K562 (cell line): ENCODE data around the gene ZNF213. TPM values are rescaled to one million over a fixed set of nuclear protein-coding genes. Genes with fewer than 3 reads are reported as not detected.
A peak's percentile ranks its signal among the peaks of the same experiment; 100 is the strongest.

Experiments used
- CXXC5 ChIP-seq: fragments of 250-450 bp; sonication (Bioruptor Pico); IDR thresholded peaks from 2 replicates; pipeline ENCODE4 v1.8.0; 2022; ENCODE audit warnings: inconsistent platforms, mild to moderate bottlenecking, moderate library complexity
- E2F8 ChIP-seq: fragments of 450-650 bp; IDR thresholded peaks from 2 replicates; pipeline ENCODE4 v1.7.1; 2018; ENCODE audit warnings: mild to moderate bottlenecking, low read depth; ENCODE audit not compliant: partially characterized antibody
- ELF2 ChIP-seq: fragments of 250-450 bp; sonication (Bioruptor Pico); IDR thresholded peaks from 2 replicates; pipeline ENCODE4 v1.5.0; 2021; ENCODE audit warnings: mild to moderate bottlenecking
- EP400 ChIP-seq: fragments of 450-650 bp; IDR thresholded peaks from 2 replicates; pipeline ENCODE4 v1.6.1; 2017; ENCODE audit warnings: antibody characterized with exemption, mild to moderate bottlenecking, moderate library complexity
- HNRNPL ChIP-seq: fragments of 200-400 bp; formaldehyde crosslinking; IDR thresholded peaks from 2 replicates; pipeline ENCODE4 v1.6.1; 2017; ENCODE audit warnings: low read depth, mild to moderate bottlenecking, low read length
- MED1 ChIP-seq: sonication (generic); formaldehyde crosslinking; IDR thresholded peaks from 2 replicates; pipeline ENCODE4 v1.8.1; 2023; ENCODE audit warnings: missing genetic modification reagents, borderline replicate concordance
- NBN ChIP-seq: fragments of 450-650 bp; IDR thresholded peaks from 2 replicates; pipeline ENCODE4 v1.6.1; 2016; ENCODE audit warnings: low read depth, mild to moderate bottlenecking
- PHF20 ChIP-seq: fragments of 450-650 bp; IDR thresholded peaks from 2 replicates; pipeline ENCODE4 v1.6.1; 2018; ENCODE audit not compliant: partially characterized antibody
- PHF8 ChIP-seq: fragments of 200-600 bp; sonication (generic); IDR thresholded peaks from 2 replicates; pipeline ENCODE4 v1.6.1; 2012; ENCODE audit warnings: mixed run types, mild to moderate bottlenecking, inconsistent platforms, low read length, moderate library complexity, borderline replicate concordance
- POLR2G ChIP-seq: fragments of 200-400 bp; formaldehyde crosslinking; IDR thresholded peaks from 2 replicates; pipeline ENCODE4 v1.6.1; 2017; ENCODE audit warnings: low read depth, mild to moderate bottlenecking, antibody characterized with exemption, low read length, moderate library complexity
- POLR2H ChIP-seq: IDR thresholded peaks from 2 replicates; pipeline ENCODE4 v1.6.1; 2016; ENCODE audit warnings: missing genetic modification characterization, low read depth, mild to moderate bottlenecking, control low read depth, missing compliant biosample characterization, moderate library complexity
- TBL1XR1 ChIP-seq, 2 experiments: IDR thresholded peaks; 2 replicates each; pipeline ENCODE4 v1.6.1; 2012; ENCODE audit warnings: improper control_type of control experiment in 2 of 2, low read length in 2 of 2, mild to moderate bottlenecking in 1 of 2
- ZNF318 ChIP-seq, 2 experiments: fragments of 450-650 bp; IDR thresholded peaks; 2 replicates each; pipeline ENCODE4 v1.6.1; 2016; ENCODE audit warnings: mild to moderate bottlenecking in 2 of 2, borderline replicate concordance in 1 of 2, low read depth in 1 of 2, moderate library complexity in 1 of 2
- polyA plus RNA-seq, 8 experiments: library from polyadenylated mRNA; depleted of rRNA in 4 of 8; stranded (reverse) in 5 of 8; unstranded in 3 of 8; fragments of >200 nt; fragmentation: Nextera tagmentation in 2 of 8; fragmentation: Illumina TruSeq in 1 of 8; extraction: Ambion mirVana in 2 of 8; extraction: Trizol in 1 of 8; gene quantifications; 2 replicates each; pipeline versions ENCODE4 v1.2.1 to v1.2.3, GENCODE V29; 2011 to 2014; ENCODE audit warnings: inconsistent platforms in 1 of 8, missing spikeins in 1 of 8
- total RNA-seq, 7 experiments: library from RNA; depleted of rRNA in 6 of 7; stranded (reverse); fragments of >200 nt in 6 of 7; fragmentation: Illumina TruSeq in 2 of 7; extraction: Trizol in 2 of 7; gene quantifications; 2 replicates each; pipeline versions ENCODE4 v1.2.1 to v1.2.3, GENCODE V29; 2011 to 2021; ENCODE audit warnings: low replicate concordance in 1 of 7
- TF ChIP-seq, protein P1 (sequence below): sonication (generic); formaldehyde crosslinking; IDR thresholded peaks from 2 replicates; pipeline ENCODE4 v1.8.0; 2022; ENCODE audit warnings: mild to moderate bottlenecking, missing genetic modification reagents

Gene ZNF213
- total and polyA plus RNA-seq, 9 of the 15 experiments (the other 6 are each of a cell fraction or from before 2014, with no cell fraction given), result 0.49 to 10.0 (median 1.8) TPM

- TF ChIP-seq ZNF318 (IDR thresholded peaks at IDR 0.05; ENCODE audit: borderline replicate concordance in 1 of 2, low read depth in 1 of 2), result no peak
- TF ChIP-seq, protein P1, sequence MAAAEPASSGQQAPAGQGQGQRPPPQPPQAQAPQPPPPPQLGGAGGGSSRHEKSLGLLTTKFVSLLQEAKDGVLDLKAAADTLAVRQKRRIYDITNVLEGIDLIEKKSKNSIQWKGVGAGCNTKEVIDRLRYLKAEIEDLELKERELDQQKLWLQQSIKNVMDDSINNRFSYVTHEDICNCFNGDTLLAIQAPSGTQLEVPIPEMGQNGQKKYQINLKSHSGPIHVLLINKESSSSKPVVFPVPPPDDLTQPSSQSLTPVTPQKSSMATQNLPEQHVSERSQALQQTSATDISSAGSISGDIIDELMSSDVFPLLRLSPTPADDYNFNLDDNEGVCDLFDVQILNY (CRISPR knock-in tag), result 0 out of 2 replicates have a peak, but pooled peaks have one; percentile 44
- peak; percentile 94; the same call in 1 of the 2 replicates for TF ChIP-seq PHF8
- peak; percentile 95 for TF ChIP-seq PHF20
- TF ChIP-seq POLR2G, result peak; percentile 45; the same call in 1 of the 2 replicates
- TF ChIP-seq TBL1XR1 (IDR thresholded peaks at IDR 0.05; ENCODE audit: low read length in 2 of 2), result peak in 1 of 2 experiments; percentile 52; a peak in 1 of 4 replicates
- TF ChIP-seq ELF2, result 0 out of 2 replicates have a peak, but pooled peaks have one; percentile 34
- no peak for TF ChIP-seq HNRNPL
- TF ChIP-seq CXXC5 (CRISPR knock-in tag), result peak; percentile 41; the same call in 1 of the 2 replicates
- TF ChIP-seq MED1 (CRISPR knock-in tag), result no peak
- peak; percentile 88 for TF ChIP-seq EP400
- peak; percentile 45 for TF ChIP-seq POLR2H (tag)
- 0 out of 2 replicates have a peak, but pooled peaks have one; percentile 22 for TF ChIP-seq NBN
- no peak for TF ChIP-seq E2F8
Observed at GRCh38 chr16:3134338-3135125, at the start of gene ZNF213 (continued).
